Colonic mucosa (tissue), 4 donors: ENCODE data around the gene NR2E3. TPM values are rescaled to one million over a fixed set of nuclear protein-coding genes. Genes with fewer than 3 reads are reported as not detected.

Source experiments
- DNase-seq: peaks from one replicate; pipeline ENCODE4 v3.0.0-alpha.2; 2020
- H3K27ac ChIP-seq: fragments of 200-600 bp; one replicate; pipeline ENCODE4 v1.8.0; 2021
- H3K27me3 ChIP-seq: fragments of 200-600 bp; one replicate; pipeline ENCODE4 v1.8.0; 2021
- H3K36me3 ChIP-seq: fragments of 200-600 bp; one replicate; pipeline ENCODE4 v1.8.0; 2021
- H3K4me1 ChIP-seq: fragments of 200-600 bp; one replicate; pipeline ENCODE4 v1.8.0; 2021; ENCODE audit warnings: mild to moderate bottlenecking
- H3K4me3 ChIP-seq: fragments of 200-600 bp; one replicate; pipeline ENCODE4 v1.8.0; 2021
- H3K9ac ChIP-seq, 2 donors: one replicate each; pipeline ENCODE4 v1.7.0; 2013; ENCODE audit warnings: control low read depth in 2 of 2, low read depth in 2 of 2, low read length in 2 of 2
- H3K9me3 ChIP-seq: fragments of 200-600 bp; one replicate; pipeline ENCODE4 v1.8.0; 2021
- intact Hi-C: fragments of 100-400 bp; cut with DNase I; formaldehyde crosslinking; loops from one replicate; pipeline ENCODE4 v1.14.1; 2022
- total RNA-seq, 2 donors: library from RNA; stranded (reverse); fragmentation: NEBNext Ultra II Directional in 1 of 2; extraction: Animal tissue kit (Norgen Biotek cat#: 25700) in 1 of 2; gene quantifications; one replicate each; pipeline ENCODE4 v1.2.1, GENCODE V29; 2021
- TF ChIP-seq, protein P1 (sequence below): fragments of 200-600 bp; IDR thresholded peaks from one replicate; pipeline ENCODE4 v1.8.0; 2022; ENCODE audit warnings: antibody characterized with exemption, mild to moderate bottlenecking
- donor health status: healthy.
- donor health status: DM: no; HTN: no; CAD: no.
- donor health status: DM: no; HTN: no; CAD: no.

Gene NR2E3
- total RNA-seq, 2 donors from 2014 or later: 0.35 to 0.64 TPM

- Histone ChIP-seq H3K27me3 (no peaks in the 10 kb centered on the region), H3K4me3 (no peak overlapping the region), H3K4me1 (no peaks in the 10 kb centered on the region), H3K9ac (no peak overlapping the region), H3K36me3 (no peaks in the 10 kb centered on the region), H3K9me3 (no peaks in the 10 kb centered on the region), H3K27ac (no peak overlapping the region)
- intact Hi-C loops: no loop called here
- TF ChIP-seq, protein P1, sequence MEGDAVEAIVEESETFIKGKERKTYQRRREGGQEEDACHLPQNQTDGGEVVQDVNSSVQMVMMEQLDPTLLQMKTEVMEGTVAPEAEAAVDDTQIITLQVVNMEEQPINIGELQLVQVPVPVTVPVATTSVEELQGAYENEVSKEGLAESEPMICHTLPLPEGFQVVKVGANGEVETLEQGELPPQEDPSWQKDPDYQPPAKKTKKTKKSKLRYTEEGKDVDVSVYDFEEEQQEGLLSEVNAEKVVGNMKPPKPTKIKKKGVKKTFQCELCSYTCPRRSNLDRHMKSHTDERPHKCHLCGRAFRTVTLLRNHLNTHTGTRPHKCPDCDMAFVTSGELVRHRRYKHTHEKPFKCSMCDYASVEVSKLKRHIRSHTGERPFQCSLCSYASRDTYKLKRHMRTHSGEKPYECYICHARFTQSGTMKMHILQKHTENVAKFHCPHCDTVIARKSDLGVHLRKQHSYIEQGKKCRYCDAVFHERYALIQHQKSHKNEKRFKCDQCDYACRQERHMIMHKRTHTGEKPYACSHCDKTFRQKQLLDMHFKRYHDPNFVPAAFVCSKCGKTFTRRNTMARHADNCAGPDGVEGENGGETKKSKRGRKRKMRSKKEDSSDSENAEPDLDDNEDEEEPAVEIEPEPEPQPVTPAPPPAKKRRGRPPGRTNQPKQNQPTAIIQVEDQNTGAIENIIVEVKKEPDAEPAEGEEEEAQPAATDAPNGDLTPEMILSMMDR: no peak
- no peak for DNase-seq
These were observed 17.8 kb upstream of the NR2E3 start for GRCh38 chr15:71792521-71792920.

DNA sequence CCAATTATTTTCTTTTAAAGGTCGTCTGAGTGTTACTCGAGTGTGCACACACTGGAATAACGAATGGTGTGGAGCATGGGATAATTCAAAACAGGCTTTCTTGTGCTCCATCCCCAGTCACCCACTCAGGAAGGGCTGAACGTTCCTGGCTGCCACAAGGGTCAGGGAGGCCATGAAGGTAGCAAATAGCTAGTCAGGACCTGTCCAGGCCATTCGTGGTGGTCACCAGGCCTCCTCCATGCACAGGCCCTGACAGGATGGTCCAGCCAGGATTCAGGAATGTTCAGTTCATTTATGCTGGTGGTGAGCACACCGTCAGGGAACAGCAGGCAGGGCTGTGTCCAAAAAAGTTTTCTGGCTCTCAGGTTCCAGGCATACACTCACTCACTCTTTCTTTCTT lies 11.7 kb upstream of the NR2E3 start:
- H3K9me3 ChIP-seq: no peaks in the 10 kb centered on the region
- DNase-seq: no peak
- no peak overlapping the region for H3K4me3 ChIP-seq
- H3K9ac ChIP-seq: no peak overlapping the region
- no peaks in the 10 kb centered on the region for H3K27me3 ChIP-seq
- TF ChIP-seq, protein P1: no peak
- intact Hi-C loops: no loop called here
- no peaks in the 10 kb centered on the region for H3K36me3 ChIP-seq
- H3K27ac ChIP-seq: no peak overlapping the region
- no peaks in the 10 kb centered on the region for H3K4me1 ChIP-seq

DNA sequence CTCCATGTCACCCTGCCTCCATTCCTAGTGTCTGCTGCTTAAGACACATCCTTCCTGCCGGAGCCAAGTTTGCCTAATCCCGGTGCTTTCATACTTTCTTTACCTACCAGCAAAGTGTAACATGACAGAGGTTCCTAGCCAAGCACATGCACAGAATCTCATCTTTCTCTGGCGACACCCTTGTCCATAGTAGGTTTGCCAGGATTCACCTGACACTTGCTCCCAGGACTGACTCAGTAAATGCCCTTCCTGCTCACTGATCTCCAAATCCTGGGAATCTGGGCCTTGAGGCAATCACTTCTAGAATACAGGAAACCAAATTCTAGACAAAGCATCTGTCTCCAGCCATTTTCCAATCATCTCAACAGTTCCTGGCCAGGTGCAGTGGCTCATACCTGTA lies 10.2 kb upstream of the NR2E3 start:
- no peak for DNase-seq
- no peak overlapping the region for H3K9ac ChIP-seq
- H3K4me3 ChIP-seq: no peak overlapping the region
- H3K27me3 ChIP-seq: no peaks in the 10 kb centered on the region
- H3K36me3 ChIP-seq: no peaks in the 10 kb centered on the region
- intact Hi-C loops: loop anchor here (2.0 to 5.0 kb wide), 2 partner anchors 55 to 353 kb away; no protein-coding TSS in a partner anchor
- H3K9me3 ChIP-seq: no peaks in the 10 kb centered on the region
- H3K27ac ChIP-seq: no peak overlapping the region
- TF ChIP-seq, protein P1: no peak
- H3K4me1 ChIP-seq: no peaks in the 10 kb centered on the region

DNA sequence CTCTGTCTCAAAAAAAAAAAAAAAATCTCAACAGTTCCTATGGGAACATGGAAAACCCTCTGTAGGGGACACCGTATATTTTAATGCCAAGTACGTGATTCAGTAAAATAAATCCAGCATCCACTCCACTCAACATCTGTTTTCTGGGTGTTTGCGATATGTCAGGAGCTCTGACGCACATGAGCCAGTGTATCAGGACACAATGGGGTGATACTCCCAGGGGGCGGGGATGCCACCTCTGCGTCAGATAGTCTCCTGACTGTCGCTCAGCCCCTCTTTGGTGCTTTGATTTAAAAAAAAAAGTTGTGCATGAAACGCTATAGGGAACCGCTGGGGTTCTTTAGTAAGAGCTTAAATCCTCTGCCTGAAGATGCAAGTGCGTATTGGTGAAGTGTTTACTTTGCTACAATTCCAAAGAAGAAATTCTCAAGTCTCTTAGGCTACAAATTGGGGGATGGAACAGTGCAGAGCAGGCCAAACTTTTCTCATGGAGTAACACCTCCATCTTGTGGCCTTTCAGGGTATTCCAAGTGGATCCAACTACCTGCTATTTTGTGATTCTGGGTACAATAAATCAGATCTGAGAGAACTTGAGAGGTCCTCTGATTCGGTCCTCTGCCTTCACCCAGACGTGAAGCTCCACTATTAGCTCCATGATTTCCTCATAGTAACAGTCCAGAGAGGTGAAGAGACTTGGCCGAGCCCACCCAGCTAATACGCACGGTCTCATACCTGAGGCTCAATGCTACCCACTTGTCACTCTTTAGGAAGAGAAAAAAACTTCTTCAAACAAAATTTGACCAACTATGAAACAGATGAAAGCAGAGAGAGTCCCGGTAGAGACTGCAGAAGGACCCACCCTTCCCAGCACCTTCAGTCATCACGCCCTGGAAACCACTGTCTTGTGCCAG lies 9.3 kb upstream of the NR2E3 start:
- Histone ChIP-seq H3K9ac (no peak overlapping the region), H3K4me1 (no peaks in the 10 kb centered on the region), H3K4me3 (no peak overlapping the region), H3K27me3 (no peaks in the 10 kb centered on the region), H3K9me3 (no peaks in the 10 kb centered on the region), H3K27ac (no peak overlapping the region), H3K36me3 (no peaks in the 10 kb centered on the region)
- TF ChIP-seq, protein P1: peak; percentile 70
- intact Hi-C loops: loop anchor here (2.0 to 5.0 kb wide), 2 partner anchors 56 to 354 kb away; no protein-coding TSS in a partner anchor
- DNase-seq: peak; percentile 59

- Histone ChIP-seq H3K4me1 (no peaks in the 10 kb centered on the region), H3K27me3 (no peaks in the 10 kb centered on the region), H3K4me3 (no peak overlapping the region), H3K9ac (no peak overlapping the region), H3K27ac (no peak overlapping the region), H3K36me3 (no peaks in the 10 kb centered on the region), H3K9me3 (no peaks in the 10 kb centered on the region)
- intact Hi-C loops: loop anchor here (2.0 to 5.0 kb wide), 2 partner anchors 57 to 355 kb away; no protein-coding TSS in a partner anchor
- TF ChIP-seq, protein P1: no peak
- DNase-seq: no peak
These were observed 8.3 kb upstream of the NR2E3 start for GRCh38 chr15:71801935-71802655.
